HEK293 (cell line): ENCODE measurements around the gene SCN10A.

Experiments
- CTCF ChIA-PET: fragments of 350-600 bp; formaldehyde crosslinking; extraction: SDS; loops from one replicate; lab custom pipeline; 2021; ENCODE audit warnings: antibody characterized with exemption; lab: Yijun Ruan, JAX
- POLR2A ChIA-PET: fragments of 300-600 bp; formaldehyde crosslinking; extraction: SDS; loops from one replicate; lab custom pipeline; 2020; ENCODE audit warnings: antibody characterized with exemption, inconsistent platforms; lab: Yijun Ruan, JAX
- H3K27ac ChIP-seq: fragments of 200-500 bp; sonication (Bioruptor generic); 2 replicates; pipeline ENCODE4 v1.5.1; 2014; ENCODE audit warnings: low read depth, low read length, control low read depth, inconsistent platforms; ENCODE audit errors: extremely low read depth
- H3K36me3 ChIP-seq, 2 experiments: fragments of 200-500 bp in 1 of 2; sonication (Bioruptor generic) in 1 of 2; 1 replicate in 1 of 2; 2 replicates in 1 of 2; pipeline ENCODE4 v1.5.1; 2014 to 2017; ENCODE audit warnings: inconsistent platforms in 2 of 2, low read length in 2 of 2; ENCODE audit not compliant: control insufficient read depth in 2 of 2, insufficient read depth in 1 of 2
- H3K4me1 ChIP-seq: fragments of 200-500 bp; sonication (Bioruptor generic); 2 replicates; pipeline ENCODE4 v1.5.1; 2014; ENCODE audit warnings: mild to moderate bottlenecking, low read length, inconsistent platforms; ENCODE audit not compliant: control insufficient read depth, insufficient read depth
- H3K4me3 ChIP-seq: 2 replicates; pipeline ENCODE4 v1.5.1; 2011; ENCODE audit warnings: low read depth, mild to moderate bottlenecking, control low read depth, low read length, moderate library complexity
- H3K9me3 ChIP-seq: fragments of 200-500 bp; sonication (Bioruptor generic); 2 replicates; pipeline ENCODE4 v1.5.1; 2014; ENCODE audit warnings: low read depth, low read length, inconsistent platforms; ENCODE audit not compliant: control insufficient read depth, insufficient read depth
- ELK4 ChIP-seq: IDR thresholded peaks from 2 replicates; pipeline ENCODE4 v1.6.1; 2011; ENCODE audit warnings: mild to moderate bottlenecking, low read depth, low read length, borderline replicate concordance
- HIC1 ChIP-seq: fragments of 450-650 bp; formaldehyde crosslinking; IDR thresholded peaks from 2 replicates; pipeline ENCODE4 v1.5.1; 2016; ENCODE audit warnings: missing biosample characterization, missing genetic modification characterization
- KLF16 ChIP-seq: fragments of 450-650 bp; formaldehyde crosslinking; IDR thresholded peaks from 2 replicates; pipeline ENCODE4 v1.5.1; 2017; ENCODE audit warnings: missing biosample characterization, missing genetic modification characterization
- PRDM10 ChIP-seq: fragments of 450-650 bp; formaldehyde crosslinking; IDR thresholded peaks from 2 replicates; pipeline ENCODE4 v1.5.1; 2016; ENCODE audit warnings: missing biosample characterization, missing genetic modification characterization
- ZBTB10 ChIP-seq: fragments of 450-650 bp; formaldehyde crosslinking; IDR thresholded peaks from 2 replicates; pipeline ENCODE4 v1.5.1; 2016; ENCODE audit warnings: missing biosample characterization, missing genetic modification characterization
- ZBTB20 ChIP-seq: fragments of 450-650 bp; formaldehyde crosslinking; IDR thresholded peaks from 2 replicates; pipeline ENCODE4 v1.5.1; 2016; ENCODE audit warnings: missing biosample characterization, missing genetic modification characterization
- ZNF114 ChIP-seq: fragments of 450-650 bp; formaldehyde crosslinking; IDR thresholded peaks from 2 replicates; pipeline ENCODE4 v1.5.0; 2017; ENCODE audit warnings: missing biosample characterization, missing genetic modification characterization
- ZNF133 ChIP-seq: fragments of 450-650 bp; formaldehyde crosslinking; IDR thresholded peaks from 2 replicates; pipeline ENCODE4 v1.5.1; 2016; ENCODE audit warnings: missing biosample characterization, missing genetic modification characterization
- ZNF2 ChIP-seq: fragments of 450-650 bp; formaldehyde crosslinking; IDR thresholded peaks from 2 replicates; pipeline ENCODE4 v1.5.1; 2016; ENCODE audit warnings: missing biosample characterization, missing genetic modification characterization
- ZNF366 ChIP-seq: fragments of 450-650 bp; formaldehyde crosslinking; conservative IDR thresholded peaks from 2 replicates; pipeline ENCODE4 v1.5.1; 2016; ENCODE audit warnings: missing biosample characterization, missing genetic modification characterization
- ZNF747 ChIP-seq: fragments of 450-650 bp; formaldehyde crosslinking; IDR thresholded peaks from 2 replicates; pipeline ENCODE4 v1.5.1; 2016; ENCODE audit warnings: missing biosample characterization, missing genetic modification characterization
- ZNF768 ChIP-seq: fragments of 450-650 bp; formaldehyde crosslinking; IDR thresholded peaks from 2 replicates; pipeline ENCODE4 v1.5.1; 2018; ENCODE audit warnings: missing biosample characterization, mild to moderate bottlenecking, missing genetic modification characterization

Gene SCN10A

GRCh38 chr3:38823186-38823585, 7.2 kb upstream of the SCN10A start:
- Histone ChIP-seq H3K36me3 (no peaks in the 10 kb centered on the region), H3K4me1 (no peaks in the 10 kb centered on the region), H3K27ac (no peak overlapping the region), H3K9me3 (no peaks in the 10 kb centered on the region), H3K4me3 (no peak overlapping the region)
- TF ChIP-seq ZNF747 (no peak), KLF16 (tag by site-specific recombination) (no peak), PRDM10 (tag by site-specific recombination) (no peak), ELK4 (no peak), ZNF366 (tag by site-specific recombination) (no peak), ZNF133 (no peak), ZNF768 (tag by site-specific recombination) (no peak), ZNF2 (tag by site-specific recombination) (no peak)
- POLR2A ChIA-PET, result no interaction called here
- CTCF ChIA-PET, result interaction anchor here (0.7 kb wide), 1 partner anchor 173 kb away, joined by 3 read pairs; no protein-coding TSS in a partner anchor

- Histone ChIP-seq H3K27ac (no peak overlapping the region), H3K36me3 (no peaks in the 10 kb centered on the region), H3K4me1 (no peaks in the 10 kb centered on the region), H3K4me3 (no peak overlapping the region), H3K9me3 (no peaks in the 10 kb centered on the region)
- no peak for TF ChIP-seq HIC1
- TF ChIP-seq ZNF114 (tag by site-specific recombination), result no peak
- no peak for TF ChIP-seq ELK4
- TF ChIP-seq ZBTB10 (tag by site-specific recombination), result no peak
- TF ChIP-seq ZBTB20 (tag by site-specific recombination), result no peak
- CTCF ChIA-PET, result no interaction called here
- POLR2A ChIA-PET, result no interaction called here
Observed at GRCh38 chr3:38811822-38812221, 4.2 kb downstream of the SCN10A start.
